ENCODE measurements around the gene RPS21.

- no peak for TF ChIP-seq CTCF (IDR thresholded peaks at IDR 0.05)
- TF ChIP-seq POLR2A (IDR thresholded peaks at IDR 0.05): no peak
These were observed 32.0 kb upstream of the RPS21 start for GRCh38 chr20:62354811-62355341.

Data from lower leg skin (tissue), 3 donors.